Kidney epithelial cell (primary cell): ENCODE results near the gene MED14. TPM values are rescaled to one million over a fixed set of nuclear protein-coding genes. Genes with fewer than 3 reads are reported as not detected.

ENCODE experiments used
- DNase-seq: peaks from one replicate; pipeline ENCODE4 v3.0.0-alpha.2; 2010; ENCODE audit warnings: low read depth
- H3K27me3 ChIP-seq: 2 replicates; pipeline ENCODE4 v1.6.0; 2011; ENCODE audit warnings: low read length; ENCODE audit not compliant: control insufficient read depth, insufficient read depth
- H3K36me3 ChIP-seq: 2 replicates; pipeline ENCODE4 v1.5.1; 2011; ENCODE audit warnings: low read length; ENCODE audit not compliant: control insufficient read depth, insufficient read depth
- H3K4me3 ChIP-seq: 2 replicates; pipeline ENCODE4 v1.5.1; 2011; ENCODE audit warnings: low read depth, mild to moderate bottlenecking, control low read depth, low read length
- CTCF ChIP-seq: IDR thresholded peaks from 2 replicates; pipeline ENCODE4 v1.5.1; 2011; ENCODE audit warnings: mild to moderate bottlenecking, moderate library complexity, low read length, control low read depth, inconsistent platforms; ENCODE audit not compliant: insufficient read depth, poor library complexity, severe bottlenecking
- total RNA-seq: library from RNA; depleted of rRNA; stranded (reverse); fragments of >200 nt; gene quantifications from 2 replicates; pipeline ENCODE4 v1.2.3, GENCODE V29; 2015

Gene MED14
- total RNA-seq, 1 donor from 2014 or later, result 22.1 TPM

GRCh38 chrX:40688929-40689328, 46.4 kb downstream of the MED14 start:
- TF ChIP-seq CTCF, result no peak
- Histone ChIP-seq H3K27me3 (no peaks in the 10 kb centered on the region), H3K36me3 (no peaks in the 10 kb centered on the region), H3K4me3 (no peak overlapping the region)
- no peak for DNase-seq

GRCh38 chrX:40687169-40687568, 48.2 kb downstream of the MED14 start:
- Histone ChIP-seq H3K4me3 (no peak overlapping the region), H3K27me3 (no peaks in the 10 kb centered on the region), H3K36me3 (no peaks in the 10 kb centered on the region)
- DNase-seq, result no peak
- TF ChIP-seq CTCF, result no peak

GRCh38 chrX:40685362-40685918, 49.9 kb downstream of the MED14 start:
- Histone ChIP-seq H3K27me3 (no peaks in the 10 kb centered on the region), H3K36me3 (no peaks in the 10 kb centered on the region), H3K4me3 (no peak overlapping the region)
- TF ChIP-seq CTCF, result no peak
- DNase-seq, result no peak

GRCh38 chrX:40684092-40684491, 51.2 kb downstream of the MED14 start:
- no peak for TF ChIP-seq CTCF
- Histone ChIP-seq H3K27me3 (no peaks in the 10 kb centered on the region), H3K36me3 (no peaks in the 10 kb centered on the region), H3K4me3 (no peak overlapping the region)
- DNase-seq, result no peak

- no peak for DNase-seq
- H3K4me3 ChIP-seq, result no peak overlapping the region
- H3K27me3 ChIP-seq, result no peaks in the 10 kb centered on the region
- no peak for TF ChIP-seq CTCF
- no peaks in the 10 kb centered on the region for H3K36me3 ChIP-seq
Measured at GRCh38 chrX:40683245-40683644, 52.1 kb downstream of the MED14 start.

GRCh38 chrX:40671126-40671525, 64.2 kb downstream of the MED14 start:
- H3K4me3 ChIP-seq, result no peak overlapping the region
- no peak for DNase-seq
- H3K27me3 ChIP-seq, result no peaks in the 10 kb centered on the region
- TF ChIP-seq CTCF, result no peak
- H3K36me3 ChIP-seq, result peaks cover 2% of the 10 kb centered on the region
